ENCODE measurements around the gene ABCA12.

- no peak for TF ChIP-seq CTCF (IDR thresholded peaks at IDR 0.05; ENCODE audit: extremely low read depth in 1 of 2, insufficient read depth in 1 of 2, low read depth in 1 of 2, low read length in 2 of 2)
- no peak for TF ChIP-seq EZH2 (IDR thresholded peaks at IDR 0.05; ENCODE audit: borderline replicate concordance, low read depth, low read length, severe bottlenecking)
- TF ChIP-seq POLR2AphosphoS5 (IDR thresholded peaks at IDR 0.05; ENCODE audit: insufficient read depth, low read depth, low read length), result no peak
- no peak for TF ChIP-seq POLR2A (IDR thresholded peaks at IDR 0.05; ENCODE audit: low read depth, low read length)
- no peak for TF ChIP-seq MAX (IDR thresholded peaks at IDR 0.05; ENCODE audit: insufficient read depth, insufficient read length)
- TF ChIP-seq FOS (IDR thresholded peaks at IDR 0.05; ENCODE audit: borderline replicate concordance, insufficient read depth, low read length), result no peak
These were observed 34.2 kb downstream of the ABCA12 start for GRCh38 chr2:215104226-215104625.

Data from endothelial cell of umbilical vein (primary cell).